ENCODE measurements around the gene ERCC6.

ERCC6 gene

DNA sequence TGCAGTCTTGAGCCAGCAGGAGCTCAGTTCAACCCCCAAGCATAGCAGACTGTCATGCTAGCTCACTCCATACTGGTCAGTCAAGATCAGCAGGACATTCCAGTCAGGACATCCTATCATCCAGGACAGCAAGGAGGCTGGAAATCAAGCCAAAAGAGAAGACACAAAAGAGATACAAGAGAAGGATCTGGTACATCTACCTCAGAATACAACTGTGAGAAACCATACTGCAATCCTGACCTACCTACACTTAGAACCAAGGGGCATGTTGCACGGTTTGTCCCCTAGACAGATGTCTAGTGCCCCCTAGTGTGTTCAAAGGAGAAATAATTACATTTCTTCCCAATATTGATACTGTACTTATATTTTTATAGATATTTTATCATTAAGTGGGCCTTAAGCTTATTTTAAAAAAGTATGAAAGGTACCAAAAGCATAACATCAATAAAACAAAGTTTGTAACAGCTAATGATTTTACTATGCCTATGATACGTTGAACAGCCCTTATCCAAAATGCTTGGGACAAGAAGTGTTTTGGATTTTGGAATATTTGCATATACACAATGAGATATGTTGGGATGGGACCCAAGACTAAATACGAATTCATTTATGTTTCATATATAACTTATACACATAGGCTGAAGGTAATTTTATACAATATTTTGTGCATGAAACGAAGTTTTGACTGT lies 26.7 kb downstream of the ERCC6 start:
- DNase-seq (ENCODE audit: low spot score), result peak; percentile 48

DNA sequence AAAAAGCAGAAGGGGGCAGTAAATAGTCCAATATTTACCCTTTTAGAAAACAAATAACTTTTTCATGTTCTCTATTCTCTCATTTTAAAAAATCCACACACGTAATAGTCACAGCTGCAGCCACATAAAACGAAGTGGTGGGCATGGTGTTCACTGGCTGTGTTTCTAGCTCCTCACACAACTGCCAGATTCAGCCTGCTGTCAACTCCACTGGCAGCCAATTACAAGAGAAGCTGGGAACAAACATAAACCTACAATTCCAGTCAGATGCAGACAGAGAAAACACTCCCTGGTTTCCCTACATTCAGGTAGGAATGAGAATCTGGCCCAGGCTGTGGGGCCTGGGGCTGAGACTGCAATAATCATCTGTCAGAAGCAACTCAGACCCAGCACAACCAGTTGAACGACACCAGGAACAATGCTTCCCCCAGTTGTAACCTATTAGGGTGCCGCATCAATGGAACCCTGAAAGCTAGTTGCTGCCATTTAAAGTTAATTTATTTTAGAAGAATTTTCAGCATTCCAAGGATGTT lies 29.1 kb downstream of the ERCC6 start:
- no peak for DNase-seq (ENCODE audit: low spot score)

DNA sequence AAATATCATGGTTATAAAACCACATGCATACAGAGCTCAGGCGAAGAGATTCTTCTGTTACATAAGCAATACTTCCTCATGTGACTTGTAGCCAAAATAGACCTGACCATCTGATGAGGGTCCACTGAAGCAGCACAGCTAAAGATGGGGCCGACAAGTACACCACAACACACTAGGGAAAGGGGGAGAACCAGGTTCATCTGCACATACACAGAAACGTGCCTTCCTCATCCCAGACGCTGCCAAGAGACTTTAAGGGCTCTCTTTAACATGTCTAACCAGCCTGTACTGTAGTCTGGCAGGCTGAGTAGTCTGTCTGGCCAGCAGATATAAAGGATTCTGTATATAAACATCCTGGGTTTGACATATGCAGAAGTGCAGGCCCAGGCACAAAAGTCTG lies 30.3 kb downstream of the ERCC6 start:
- DNase-seq (ENCODE audit: low spot score), result no peak

DNA sequence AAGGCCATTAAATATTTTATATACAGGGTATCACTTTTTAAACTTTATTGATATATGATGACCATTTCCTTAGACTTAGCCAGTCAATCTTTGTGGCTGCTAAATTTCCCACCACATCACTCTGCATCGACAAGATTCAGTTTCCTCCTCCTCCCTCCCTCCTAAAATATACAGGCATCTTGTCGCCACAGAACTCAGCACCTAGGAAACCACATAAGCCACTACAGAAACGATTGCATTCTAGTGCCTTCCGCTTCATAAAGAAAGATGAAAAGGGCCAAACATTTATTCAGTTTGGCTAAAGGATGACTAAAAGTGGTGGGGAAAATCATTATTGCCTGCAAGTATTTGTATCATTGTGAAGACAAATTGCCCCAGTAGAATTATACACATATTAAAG lies 30.7 kb downstream of the ERCC6 start:
- peak; percentile 55 for DNase-seq (ENCODE audit: low spot score)

DNA sequence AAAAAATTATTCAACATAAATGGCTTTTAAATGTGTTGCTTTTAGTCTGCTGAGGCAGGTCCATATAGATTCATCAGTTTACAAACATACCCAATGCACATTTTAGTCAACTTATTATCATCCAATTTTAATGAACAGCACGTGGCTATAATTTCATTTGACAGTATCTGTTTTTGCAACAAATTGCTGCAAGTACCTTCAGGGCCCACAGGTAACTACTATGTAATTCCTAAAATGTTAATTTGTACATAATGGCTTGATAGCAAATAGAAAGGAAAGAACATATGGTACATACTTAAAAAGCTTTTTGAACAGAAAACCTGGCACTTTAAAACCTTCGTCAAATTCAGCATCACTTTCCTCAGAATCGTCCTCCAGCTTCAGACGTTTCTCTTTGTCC lies 33.3 kb downstream of the ERCC6 start:
- no peak for DNase-seq (ENCODE audit: low spot score)

DNA sequence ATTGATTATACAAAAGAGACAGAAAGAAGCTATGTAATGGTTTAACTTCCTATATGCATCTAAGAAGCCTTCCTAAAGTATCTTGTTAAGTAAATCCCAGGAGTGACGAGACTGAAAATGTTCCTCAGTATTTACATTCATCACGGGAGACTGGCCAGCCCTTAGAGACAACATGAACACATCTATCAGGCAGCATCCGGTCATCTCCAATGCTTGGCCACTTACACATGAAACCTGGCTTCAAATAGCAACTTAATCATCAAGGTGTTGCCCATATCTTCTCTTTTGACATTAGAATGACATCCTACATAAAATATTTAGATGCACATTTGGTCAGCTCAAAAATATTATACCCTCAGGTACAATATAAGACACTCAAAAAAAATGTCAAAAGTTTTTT lies 33.8 kb downstream of the ERCC6 start:
- no peak for DNase-seq (ENCODE audit: low spot score)

DNA sequence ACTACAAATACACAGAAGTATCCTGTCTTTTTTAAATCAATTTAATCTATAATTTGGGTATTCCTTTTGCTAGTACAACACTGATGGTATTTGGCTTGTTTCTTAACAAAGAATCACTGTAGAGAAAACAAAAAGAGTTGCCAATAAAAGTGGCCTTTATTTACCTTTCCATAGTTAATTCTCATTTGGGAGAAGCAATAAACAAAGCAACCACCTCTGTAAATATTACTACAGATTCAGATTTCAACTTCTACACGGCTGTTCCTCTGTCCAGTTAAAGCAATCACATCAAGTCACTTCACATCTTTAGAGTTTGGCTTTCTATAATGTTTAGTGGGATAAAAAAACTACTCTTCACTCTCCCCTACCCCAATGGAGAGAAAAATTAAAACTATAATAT lies 34.4 kb downstream of the ERCC6 start:
- no peak for DNase-seq (ENCODE audit: low spot score)

DNA sequence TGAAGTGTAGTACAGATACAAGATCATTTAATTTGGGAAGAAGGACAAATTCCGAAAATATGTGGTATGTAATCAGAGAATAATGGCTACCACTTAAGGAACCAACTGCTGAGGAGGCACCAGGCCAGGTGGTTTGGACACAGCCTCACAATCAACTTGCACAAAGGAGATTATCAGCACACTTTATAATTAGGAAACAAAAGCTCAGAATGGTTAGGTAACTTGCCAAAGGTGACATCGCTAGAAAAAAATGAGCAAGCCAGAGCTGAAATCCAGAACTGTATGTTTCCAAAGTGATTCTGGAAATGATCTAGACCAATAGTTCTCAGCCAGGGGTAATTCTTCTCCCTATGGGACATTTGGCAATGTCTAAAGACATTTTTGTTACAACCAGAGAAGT lies 36.6 kb downstream of the ERCC6 start:
- no peak for DNase-seq (ENCODE audit: low spot score)

DNA sequence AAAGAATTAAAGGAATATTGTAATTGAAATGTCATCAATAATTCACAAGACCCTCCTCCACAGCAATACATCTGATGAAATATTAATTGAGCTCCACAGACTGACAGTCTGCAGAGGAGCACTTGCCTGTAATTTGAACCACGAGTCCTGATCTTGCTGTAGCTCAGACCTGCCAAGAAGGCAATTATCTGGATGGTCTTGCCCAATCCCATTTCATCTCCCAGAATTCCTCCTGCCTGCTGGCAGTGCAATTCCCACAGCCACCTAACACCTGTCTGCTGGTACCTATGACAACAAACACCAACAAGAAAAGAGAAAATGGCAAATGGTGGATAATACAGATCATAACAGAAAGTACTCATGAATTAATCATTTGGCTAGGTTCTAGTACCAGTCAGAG lies 38.5 kb downstream of the ERCC6 start:
- DNase-seq (ENCODE audit: low spot score), result no peak

DNA sequence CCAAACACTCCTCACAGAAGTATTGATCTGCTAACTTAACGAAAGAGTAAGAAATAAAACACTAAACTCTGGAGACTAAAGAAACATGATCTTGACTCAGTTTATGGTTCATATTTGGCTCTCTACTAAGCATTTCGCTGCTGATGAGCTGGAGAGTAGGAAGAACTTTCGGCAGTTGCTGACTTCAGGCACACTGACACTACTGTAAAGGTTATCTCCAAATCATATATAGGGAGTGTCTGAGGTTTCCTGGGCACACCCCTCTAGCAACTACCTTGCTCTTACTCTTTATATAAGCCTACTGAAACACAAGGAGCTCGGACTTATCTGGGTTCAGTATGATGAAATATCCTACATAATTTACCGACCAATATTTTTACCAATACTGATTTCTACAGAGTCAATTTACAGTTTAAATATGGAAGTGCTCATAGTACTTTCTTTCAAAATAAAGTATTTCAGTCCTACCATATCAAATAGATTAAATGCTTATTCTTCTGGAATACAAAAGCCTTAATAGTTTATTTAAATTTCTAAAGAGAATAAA lies 39.5 kb downstream of the ERCC6 start:
- no peak for DNase-seq (ENCODE audit: low spot score)

DNA sequence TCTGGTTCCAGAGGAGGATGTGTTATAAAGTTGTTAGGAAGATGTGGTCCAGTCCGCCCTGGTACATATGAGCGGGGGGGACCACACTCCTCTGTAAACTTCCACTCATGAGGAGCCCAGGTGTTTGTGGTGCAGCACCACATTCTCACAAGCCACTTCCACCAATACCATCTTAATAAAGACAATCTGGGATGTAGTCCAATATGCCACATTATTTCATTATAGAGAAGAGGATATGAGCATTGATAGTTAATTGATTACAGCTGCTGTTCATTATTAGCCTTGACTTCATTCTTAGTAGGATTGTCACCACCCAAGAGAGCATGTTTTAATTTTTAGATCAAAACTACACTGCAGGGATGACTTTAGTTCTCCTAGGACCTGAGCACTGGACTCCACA lies 40.5 kb downstream of the ERCC6 start:
- DNase-seq (ENCODE audit: low spot score), result no peak

DNA sequence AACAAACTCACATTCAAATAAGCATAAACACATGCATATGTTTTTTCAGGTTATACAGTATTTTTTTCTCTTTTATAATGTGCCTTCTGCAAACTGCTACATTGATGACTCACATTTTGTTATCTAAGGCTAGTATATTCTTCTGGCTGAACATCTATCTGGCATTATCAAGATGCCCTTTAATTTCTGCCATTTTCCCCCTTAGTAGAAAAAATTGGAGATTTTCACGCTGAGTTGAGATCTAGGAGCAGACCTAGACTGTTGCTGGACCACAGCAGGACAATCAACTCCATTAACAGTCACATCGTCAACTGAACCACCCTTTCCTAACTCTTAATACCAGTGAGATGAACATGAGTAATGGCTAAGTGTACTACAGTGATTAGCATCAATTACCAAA lies 41.6 kb downstream of the ERCC6 start:
- no peak for DNase-seq (ENCODE audit: low spot score)

DNA sequence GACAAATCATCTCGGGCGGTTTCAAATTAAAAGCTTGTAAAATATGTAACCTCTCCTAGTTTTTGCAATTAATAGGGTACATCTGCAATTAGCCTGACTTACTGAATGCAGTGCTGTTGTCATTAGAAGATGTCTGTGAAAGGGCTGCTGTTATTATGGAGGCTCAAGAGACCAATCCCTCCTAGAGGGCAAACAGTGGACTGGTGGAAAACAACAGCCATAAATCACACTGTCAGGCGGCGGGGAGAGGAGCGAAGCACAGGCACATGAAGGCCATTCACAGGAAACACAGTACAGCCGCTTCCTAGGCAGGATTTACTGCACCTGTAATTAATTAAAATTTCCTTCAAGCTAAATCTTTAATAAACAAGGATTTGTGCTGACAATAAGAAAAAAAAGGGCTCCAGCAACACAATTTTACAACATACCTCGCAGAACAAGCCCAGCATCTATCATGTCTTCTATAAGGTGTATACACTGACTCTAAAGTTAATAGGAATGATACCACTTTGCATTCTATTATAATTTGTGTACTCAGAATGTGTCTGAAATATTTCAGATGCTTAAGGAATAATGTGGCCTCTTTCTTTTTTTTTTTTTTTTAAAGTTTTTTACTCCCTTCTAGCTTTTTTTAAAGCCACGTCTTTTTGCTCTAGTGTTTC lies 50.7 kb downstream of the ERCC6 start:
- DNase-seq (ENCODE audit: low spot score), result no peak

DNA sequence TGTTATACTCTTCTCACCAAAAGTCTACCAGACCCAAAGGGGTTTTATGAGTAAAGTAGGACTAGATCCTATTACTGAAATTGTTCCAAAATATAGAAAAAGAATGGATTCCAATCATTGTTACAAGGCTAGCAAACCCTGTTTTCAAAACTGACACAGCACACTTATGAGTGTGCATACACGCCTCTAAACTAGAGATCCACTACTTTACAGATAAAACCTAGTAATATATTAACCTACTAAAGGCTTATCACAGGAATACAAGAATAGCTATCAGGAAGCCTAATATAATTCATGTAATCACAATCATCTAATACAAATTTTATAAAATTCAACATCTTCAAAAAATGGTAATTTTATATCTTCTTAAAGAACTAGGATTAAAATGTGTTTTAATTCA lies 52.2 kb downstream of the ERCC6 start:
- no peak for DNase-seq (ENCODE audit: low spot score)

DNA sequence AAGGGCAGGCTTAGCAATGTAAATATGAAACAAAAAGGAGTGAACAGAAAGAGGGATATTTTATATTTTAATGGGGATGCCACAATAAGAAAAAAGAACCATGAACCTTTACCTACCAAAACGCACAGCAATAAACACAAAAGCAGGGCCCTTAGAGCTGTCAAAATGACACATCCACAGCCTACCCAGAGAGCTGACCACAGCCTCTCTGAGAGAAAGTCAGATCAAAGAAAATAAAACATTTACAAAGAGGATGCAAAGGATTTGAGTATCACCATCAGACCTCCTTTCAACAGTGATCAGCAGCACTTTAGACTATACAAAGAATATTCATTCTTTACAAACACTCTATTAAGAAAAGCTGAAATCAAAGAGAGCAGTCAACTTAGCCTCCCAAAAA lies 52.9 kb downstream of the ERCC6 start:
- no peak for DNase-seq (ENCODE audit: low spot score)

DNA sequence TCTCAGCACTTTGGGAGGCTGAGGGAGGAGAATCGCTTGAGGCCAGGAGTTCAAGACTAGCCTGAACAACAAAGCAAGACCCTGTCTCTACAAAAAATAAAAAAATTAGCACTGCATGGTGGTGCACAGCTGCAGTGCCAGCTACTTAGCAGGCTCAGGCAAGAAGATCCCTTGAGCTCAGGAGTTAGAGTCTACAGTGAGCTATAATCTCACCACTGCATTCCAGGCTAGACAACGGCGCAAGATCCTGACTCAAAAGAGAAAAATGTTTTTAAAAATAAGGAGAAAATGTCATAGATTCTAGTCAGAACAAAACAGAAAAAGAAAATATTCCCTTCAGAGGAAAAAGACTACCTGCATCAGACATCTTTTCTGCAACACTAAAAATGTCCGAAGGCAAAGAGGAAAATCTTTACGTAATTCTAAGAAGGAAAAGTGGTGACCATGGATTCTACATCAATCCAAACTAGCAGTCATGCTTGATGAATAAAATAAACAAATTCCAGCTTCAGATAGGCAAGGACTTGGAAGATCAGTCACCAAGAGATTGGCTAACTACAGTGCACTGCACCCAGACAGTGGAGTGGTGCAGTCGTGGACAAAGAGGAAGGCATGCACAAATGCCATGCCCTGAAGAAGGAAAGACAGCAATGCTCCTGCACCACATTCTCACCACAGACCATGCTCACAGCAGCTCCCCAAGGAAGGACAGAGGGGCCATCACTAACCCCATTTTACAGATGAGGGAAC lies 54.3 kb downstream of the ERCC6 start:
- DNase-seq (ENCODE audit: low spot score), result no peak

DNA sequence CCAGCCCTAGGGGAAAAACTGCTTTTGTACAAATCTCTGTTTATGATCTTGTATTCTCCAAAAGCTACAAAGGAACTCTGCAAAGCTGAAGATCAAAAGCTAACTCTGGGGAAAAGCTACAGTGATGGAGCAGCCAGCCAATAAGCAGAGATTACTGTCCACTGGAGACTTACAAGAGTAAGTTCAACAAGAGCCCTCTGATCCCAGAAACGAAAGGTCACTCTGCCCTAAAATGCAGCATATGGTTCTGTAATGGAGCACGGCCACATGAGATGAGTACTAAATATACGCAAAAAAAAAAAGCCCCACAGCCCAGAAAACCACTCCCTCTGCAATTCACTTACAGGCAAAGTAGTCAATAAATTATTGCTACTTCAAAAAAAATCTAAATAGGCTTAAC lies 60.1 kb downstream of the ERCC6 start:
- DNase-seq (ENCODE audit: low spot score), result no peak

DNA sequence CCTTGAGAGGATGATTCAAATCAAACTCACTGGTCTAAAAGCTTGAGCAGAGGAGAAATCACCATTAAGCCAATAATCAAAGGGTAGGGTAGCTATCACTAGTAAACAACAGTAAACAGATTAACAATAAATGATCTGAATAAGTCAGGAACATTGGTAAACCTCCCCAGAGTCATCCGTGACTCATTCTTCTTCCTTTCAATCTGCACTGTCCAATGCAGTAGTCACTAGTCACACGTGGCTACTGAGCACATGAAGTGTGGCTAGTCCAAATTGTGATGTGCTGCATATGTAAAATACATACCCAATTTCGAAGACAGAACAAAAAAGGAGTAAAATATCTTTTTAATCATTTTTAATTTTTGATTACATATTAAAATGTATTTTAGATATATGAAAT lies 64.0 kb downstream of the ERCC6 start:
- peak; percentile 4 for DNase-seq (ENCODE audit: low spot score)

DNA sequence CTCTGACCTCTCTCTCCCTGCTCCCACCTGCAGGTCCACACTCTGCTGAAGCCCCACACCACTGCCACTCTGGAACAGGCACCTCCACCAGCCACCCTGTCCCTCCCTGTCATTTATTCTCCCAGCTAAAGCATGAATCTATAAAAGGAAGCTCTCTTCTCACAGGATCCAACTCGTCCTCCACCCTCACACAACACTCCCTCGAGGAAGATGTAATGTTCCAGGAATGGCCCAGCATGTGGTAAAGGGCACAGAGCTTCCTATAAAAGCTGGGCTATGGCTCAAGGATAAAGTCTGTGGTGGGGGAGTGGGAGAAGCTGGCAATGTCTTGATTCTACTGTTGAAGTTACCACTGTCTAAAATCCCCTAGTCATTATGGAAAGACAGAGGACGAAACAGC lies 67.4 kb downstream of the ERCC6 start:
- no peak for DNase-seq (ENCODE audit: low spot score)

DNA sequence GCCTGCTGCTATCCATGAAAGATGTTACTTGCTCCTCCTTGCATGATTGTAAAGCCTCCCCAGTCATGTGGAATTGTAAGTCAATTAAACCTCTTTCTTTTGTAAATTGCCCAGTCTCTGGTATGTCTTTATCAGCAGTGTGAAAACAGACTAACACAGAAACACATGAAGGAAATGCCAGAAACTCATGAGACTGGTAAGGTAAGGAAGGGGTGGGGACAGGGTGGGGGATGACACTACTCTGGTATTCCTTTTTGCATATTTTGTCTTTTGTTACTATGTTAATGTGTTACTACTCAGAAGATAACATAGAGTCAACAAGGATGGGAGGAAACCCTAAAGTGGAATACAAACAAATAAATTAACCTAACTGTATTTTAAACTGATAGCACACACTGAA lies 73.2 kb downstream of the ERCC6 start:
- no peak for DNase-seq (ENCODE audit: low spot score)

Data from activated CD4-positive, alpha-beta T cell treated with anti-CD3 and anti-CD28 coated beads, Interleukin-2, Interleukin-4, amounts not matched to agents 100 ng/mL and 50 ng/mL, durations not matched to agents 16 hours and 8 hours (primary cell).